ENCODE results near the gene STX16.
A peak's percentile ranks its signal among the peaks of the same experiment; 100 is the strongest.

Gene STX16

GRCh38 chr20:58668901-58669286, 17.8 kb downstream of the STX16 start:
- DNase-seq = no peak
- intact Hi-C loops (cut with DNase I) = no loop called here

- DNase-seq = no peak
- intact Hi-C loops (cut with DNase I) = no loop called here
These were observed 18.4 kb downstream of the STX16 start for GRCh38 chr20:58669287-58670006.

- intact Hi-C loops (cut with DNase I) = no loop called here
- no peak for DNase-seq
These were observed 19.0 kb downstream of the STX16 start for GRCh38 chr20:58670102-58670501.

- DNase-seq = no peak
- intact Hi-C loops (cut with DNase I) = no loop called here
These were observed 19.6 kb downstream of the STX16 start for GRCh38 chr20:58670659-58671058.

- no peak for DNase-seq
- intact Hi-C loops (cut with DNase I) = no loop called here
These were observed 22.0 kb downstream of the STX16 start for GRCh38 chr20:58673119-58673518.

- intact Hi-C loops (cut with DNase I) = no loop called here
- peak in 1 of 10 donors; percentile 71 for DNase-seq
These were observed 24.1 kb downstream of the STX16 start for GRCh38 chr20:58675146-58675584.

- intact Hi-C loops (cut with DNase I) = no loop called here
- DNase-seq = peak in 1 of 10 donors; percentile 78
These were observed 24.6 kb downstream of the STX16 start for GRCh38 chr20:58675641-58676040.

- intact Hi-C loops (cut with DNase I) = no loop called here
- no peak for DNase-seq
These were observed 25.1 kb downstream of the STX16 start for GRCh38 chr20:58676161-58676560.

GRCh38 chr20:58677079-58677604, 26.1 kb downstream of the STX16 start:
- intact Hi-C loops (cut with DNase I) = no loop called here
- no peak for DNase-seq

GRCh38 chr20:58677808-58678207, 26.7 kb downstream of the STX16 start:
- DNase-seq = no peak
- intact Hi-C loops (cut with DNase I) = no loop called here

GRCh38 chr20:58678806-58679205, 27.7 kb downstream of the STX16 start:
- DNase-seq = no peak
- intact Hi-C loops (cut with DNase I) = no loop called here

- intact Hi-C loops (cut with DNase I) = no loop called here
- DNase-seq = no peak
These were observed 31.8 kb downstream of the STX16 start for GRCh38 chr20:58682656-58683531.

GRCh38 chr20:58684291-58684690, 33.2 kb downstream of the STX16 start:
- intact Hi-C loops (cut with DNase I) = no loop called here

GRCh38 chr20:58685988-58686387, 34.9 kb downstream of the STX16 start:
- no peak for DNase-seq
- intact Hi-C loops (cut with DNase I) = no loop called here

More at GRCh38 chr20:58684291-58684690, 33.2 kb downstream of the STX16 start:
- no peak for DNase-seq

GRCh38 chr20:58688414-58688813, 37.3 kb downstream of the STX16 start:
- intact Hi-C loops (cut with DNase I) = no loop called here
- no peak for DNase-seq

- intact Hi-C loops (cut with DNase I) = no loop called here
- peak in 1 of 10 donors; percentile 53 for DNase-seq
These were observed 37.8 kb downstream of the STX16 start for GRCh38 chr20:58688840-58689239.

GRCh38 chr20:58690396-58691135, 39.5 kb downstream of the STX16 start:
- no peak for DNase-seq
- intact Hi-C loops (cut with DNase I) = loop anchor here (5.0 kb wide), 1 partner anchor 38 kb away; the partner anchor contains the start of gene STX16

- DNase-seq = peak in 2 of 10 donors; percentile 9 to 80
- intact Hi-C loops (cut with DNase I) = loop anchor here (5.0 kb wide), 1 partner anchor 40 kb away; the partner anchor contains the start of gene STX16
These were observed 40.9 kb downstream of the STX16 start for GRCh38 chr20:58691773-58692578.

- peak in 3 of 10 donors; percentile 11 to 75 (median 70) for DNase-seq
- intact Hi-C loops (cut with DNase I) = loop anchor here (5.0 kb wide), 1 partner anchor 40 kb away; the partner anchor contains the start of gene STX16
These were observed 41.6 kb downstream of the STX16 start, which contains the start of gene NPEPL1 for GRCh38 chr20:58692579-58693225. TSS of gene NPEPL1 (plus strand) at chr20:58692800. CDS start at chr20:58692901, 101 bp downstream.
